Progenitor cell of endocrine pancreas (in vitro differentiated cells): Measurements from ENCODE around the gene CHRNA4. TPM values are rescaled to one million over a fixed set of nuclear protein-coding genes. Genes with fewer than 3 reads are reported as not detected.

Experiments
- DNase-seq: peaks from one replicate; pipeline ENCODE4 v3.0.0; 2021; ENCODE audit warnings: low spot score; ENCODE audit not compliant: unreplicated experiment
- H3K27ac Mint-ChIP-seq: 2 replicates; pipeline ENCODE4 v1.8.0; 2021; ENCODE audit warnings: mild to moderate bottlenecking, moderate library complexity, mixed read lengths
- H3K27me3 Mint-ChIP-seq: 2 replicates; pipeline ENCODE4 v1.8.0; 2021; ENCODE audit warnings: mixed read lengths
- H3K36me3 Mint-ChIP-seq: 2 replicates; pipeline ENCODE4 v1.8.0; 2022; ENCODE audit warnings: mixed read lengths; ENCODE audit not compliant: insufficient read depth
- H3K4me1 Mint-ChIP-seq: 2 replicates; pipeline ENCODE4 v1.8.0; 2021; ENCODE audit warnings: low read depth, mixed read lengths
- H3K4me3 Mint-ChIP-seq: 2 replicates; pipeline ENCODE4 v1.8.0; 2021; ENCODE audit warnings: low read depth, mild to moderate bottlenecking, moderate library complexity, mixed read lengths
- H3K9me3 Mint-ChIP-seq: 2 replicates; pipeline ENCODE4 v1.8.0; 2021; ENCODE audit warnings: low read depth, mixed read lengths
- total RNA-seq: library from RNA; stranded (reverse); gene quantifications from 2 replicates; pipeline ENCODE4 v1.2.1, GENCODE V29; 2021
- TF ChIP-seq, protein P1 (sequence below): fragments of 200-600 bp; sonication (generic); IDR thresholded peaks from one replicate; pipeline ENCODE4 v1.5.0; 2021; ENCODE audit warnings: antibody characterized with exemption, mild to moderate bottlenecking; ENCODE audit not compliant: unreplicated experiment

The CHRNA4 gene
- total RNA-seq, 1 donor from 2014 or later: 0.43 TPM

- Mint-ChIP-seq H3K4me1 (peaks cover 2% of the 10 kb centered on the region), H3K4me3 (no peak overlapping the region), H3K27ac (no peak overlapping the region), H3K9me3 (no peaks in the 10 kb centered on the region), H3K27me3 (peaks cover 5% of the 10 kb centered on the region), H3K36me3 (no peaks in the 10 kb centered on the region)
- DNase-seq: no peak
- TF ChIP-seq, protein P1, sequence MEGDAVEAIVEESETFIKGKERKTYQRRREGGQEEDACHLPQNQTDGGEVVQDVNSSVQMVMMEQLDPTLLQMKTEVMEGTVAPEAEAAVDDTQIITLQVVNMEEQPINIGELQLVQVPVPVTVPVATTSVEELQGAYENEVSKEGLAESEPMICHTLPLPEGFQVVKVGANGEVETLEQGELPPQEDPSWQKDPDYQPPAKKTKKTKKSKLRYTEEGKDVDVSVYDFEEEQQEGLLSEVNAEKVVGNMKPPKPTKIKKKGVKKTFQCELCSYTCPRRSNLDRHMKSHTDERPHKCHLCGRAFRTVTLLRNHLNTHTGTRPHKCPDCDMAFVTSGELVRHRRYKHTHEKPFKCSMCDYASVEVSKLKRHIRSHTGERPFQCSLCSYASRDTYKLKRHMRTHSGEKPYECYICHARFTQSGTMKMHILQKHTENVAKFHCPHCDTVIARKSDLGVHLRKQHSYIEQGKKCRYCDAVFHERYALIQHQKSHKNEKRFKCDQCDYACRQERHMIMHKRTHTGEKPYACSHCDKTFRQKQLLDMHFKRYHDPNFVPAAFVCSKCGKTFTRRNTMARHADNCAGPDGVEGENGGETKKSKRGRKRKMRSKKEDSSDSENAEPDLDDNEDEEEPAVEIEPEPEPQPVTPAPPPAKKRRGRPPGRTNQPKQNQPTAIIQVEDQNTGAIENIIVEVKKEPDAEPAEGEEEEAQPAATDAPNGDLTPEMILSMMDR: no peak
These were observed 45.6 kb upstream of the CHRNA4 start for GRCh38 chr20:63406617-63407245.

- Mint-ChIP-seq H3K9me3 (no peaks in the 10 kb centered on the region), H3K4me1 (no peaks in the 10 kb centered on the region), H3K4me3 (no peak overlapping the region), H3K27me3 (peaks cover 6% of the 10 kb centered on the region), H3K27ac (no peak overlapping the region), H3K36me3 (no peaks in the 10 kb centered on the region)
- no peak for DNase-seq
- TF ChIP-seq, protein P1: no peak
These were observed 44.9 kb upstream of the CHRNA4 start for GRCh38 chr20:63406011-63406410.

DNA sequence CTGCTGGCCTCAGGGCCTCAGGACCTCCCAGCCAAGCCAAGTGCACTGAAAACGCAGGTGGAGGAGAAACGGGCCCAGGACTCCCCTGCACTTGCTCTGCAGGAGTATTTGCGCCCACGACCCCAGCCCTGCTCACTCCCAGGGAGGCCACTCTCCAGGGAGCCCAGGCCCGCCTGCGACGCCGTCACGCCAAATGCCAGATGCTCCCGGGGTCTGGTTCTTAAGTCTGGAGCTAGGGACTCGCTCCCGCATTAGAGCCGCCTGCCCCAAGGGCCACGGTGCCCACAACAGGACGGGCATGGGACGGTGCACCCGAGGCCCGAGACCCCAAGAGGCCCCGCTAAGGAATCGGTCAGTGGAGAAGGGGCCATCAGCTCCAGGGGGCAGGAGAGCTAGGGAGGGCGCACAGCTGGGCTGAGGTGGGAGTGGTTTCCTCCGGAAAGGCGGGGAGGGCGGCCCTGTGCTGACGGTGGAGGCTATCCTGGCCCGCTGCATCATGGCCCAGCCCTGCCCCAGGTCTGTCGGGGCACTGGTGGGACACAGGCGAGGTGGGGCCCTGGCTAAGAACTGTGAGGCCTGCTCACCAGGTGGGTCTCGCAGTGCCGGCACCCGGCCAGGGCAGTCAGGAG is 44.1 kb upstream of the CHRNA4 start:
- Mint-ChIP-seq H3K4me3 (no peak overlapping the region), H3K9me3 (no peaks in the 10 kb centered on the region)

GRCh38 chr20:63404129-63405085 is 43.3 kb upstream of the CHRNA4 start:
- no peak overlapping the region for H3K27ac Mint-ChIP-seq
- H3K4me1 Mint-ChIP-seq: no peaks in the 10 kb centered on the region
- H3K9me3 Mint-ChIP-seq: no peaks in the 10 kb centered on the region
- TF ChIP-seq, protein P1: no peak
- peaks cover 10% of the 10 kb centered on the region for H3K27me3 Mint-ChIP-seq
- no peak overlapping the region for H3K4me3 Mint-ChIP-seq
- DNase-seq: no peak
- H3K36me3 Mint-ChIP-seq: no peaks in the 10 kb centered on the region

More for the DNA sequence above, 44.1 kb upstream of the CHRNA4 start:
- Mint-ChIP-seq H3K36me3 (no peaks in the 10 kb centered on the region), H3K27ac (no peak overlapping the region), H3K27me3 (peaks cover 9% of the 10 kb centered on the region), H3K4me1 (no peaks in the 10 kb centered on the region)
- DNase-seq: no peak
- TF ChIP-seq, protein P1: no peak
